ENCODE results near the gene SRSF3. TPM values are rescaled to one million over a fixed set of nuclear protein-coding genes. Genes with fewer than 3 reads are reported as not detected.
A peak's percentile ranks its signal among the peaks of the same experiment; 100 is the strongest.

Gene SRSF3
- polyA plus RNA-seq, 1 experiment: 423 TPM

DNA sequence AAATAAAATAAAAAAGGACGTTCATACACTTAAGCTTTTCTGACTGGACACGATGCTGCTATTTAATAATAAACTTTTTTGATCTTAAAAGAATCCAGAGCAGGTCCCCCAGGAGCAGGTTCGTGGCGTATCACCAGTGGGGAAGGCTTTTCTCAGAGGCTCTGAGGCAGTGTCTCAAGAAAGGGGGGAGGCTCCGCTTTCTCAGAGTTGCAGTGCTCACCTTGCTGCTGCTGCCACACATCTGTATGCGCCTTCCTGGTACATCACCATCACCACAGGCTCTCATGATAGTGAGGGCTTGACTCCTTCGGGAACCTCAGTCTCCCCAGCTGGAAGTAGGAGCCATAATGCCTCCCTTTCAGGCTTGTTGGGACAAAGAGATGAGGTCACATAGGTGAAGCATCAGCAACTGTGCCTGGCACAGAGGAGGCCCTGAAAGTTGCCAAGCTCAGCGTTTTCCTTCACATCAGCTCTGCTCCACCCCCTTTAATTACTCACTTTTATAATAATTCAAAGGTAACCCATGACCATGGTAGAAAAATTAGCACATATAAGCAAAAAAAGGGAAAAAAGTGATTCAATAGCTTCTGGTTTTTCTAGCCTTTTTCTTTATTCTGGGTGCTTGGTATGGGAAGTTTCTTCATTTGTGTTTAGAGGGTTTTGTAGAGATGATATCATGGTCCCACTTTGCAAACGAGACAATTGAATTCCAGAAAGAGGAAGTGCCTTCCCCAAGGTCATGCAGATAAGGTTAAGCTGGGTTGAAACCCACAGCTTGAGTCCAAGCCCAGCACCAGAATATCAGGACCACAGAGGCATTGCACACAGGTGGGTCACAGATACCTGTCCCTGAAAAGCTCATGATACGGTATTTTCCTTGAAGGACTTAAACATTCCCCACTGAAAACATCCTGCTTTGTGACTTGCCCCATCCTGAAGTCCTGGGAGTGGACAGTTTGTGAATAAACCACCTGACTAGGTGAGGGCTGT, 24.5 kb downstream of the SRSF3 start:
- DNase-seq (ENCODE audit: low read depth, low spot score): no peak
- Histone ChIP-seq H3K9me3 (ENCODE audit: control insufficient read depth, insufficient read depth, low read length) (no peaks in the 10 kb centered on the region), H3K27ac (ENCODE audit: low read depth, low read length) (no peak overlapping the region), H3K4me3 (ENCODE audit: low read depth, low read length) (no peak overlapping the region), H3K27me3 (ENCODE audit: control insufficient read depth, insufficient read depth, low read length) (no peaks in the 10 kb centered on the region)
- POLR2A ChIA-PET: no interaction called here
- TF ChIP-seq, protein P1, sequence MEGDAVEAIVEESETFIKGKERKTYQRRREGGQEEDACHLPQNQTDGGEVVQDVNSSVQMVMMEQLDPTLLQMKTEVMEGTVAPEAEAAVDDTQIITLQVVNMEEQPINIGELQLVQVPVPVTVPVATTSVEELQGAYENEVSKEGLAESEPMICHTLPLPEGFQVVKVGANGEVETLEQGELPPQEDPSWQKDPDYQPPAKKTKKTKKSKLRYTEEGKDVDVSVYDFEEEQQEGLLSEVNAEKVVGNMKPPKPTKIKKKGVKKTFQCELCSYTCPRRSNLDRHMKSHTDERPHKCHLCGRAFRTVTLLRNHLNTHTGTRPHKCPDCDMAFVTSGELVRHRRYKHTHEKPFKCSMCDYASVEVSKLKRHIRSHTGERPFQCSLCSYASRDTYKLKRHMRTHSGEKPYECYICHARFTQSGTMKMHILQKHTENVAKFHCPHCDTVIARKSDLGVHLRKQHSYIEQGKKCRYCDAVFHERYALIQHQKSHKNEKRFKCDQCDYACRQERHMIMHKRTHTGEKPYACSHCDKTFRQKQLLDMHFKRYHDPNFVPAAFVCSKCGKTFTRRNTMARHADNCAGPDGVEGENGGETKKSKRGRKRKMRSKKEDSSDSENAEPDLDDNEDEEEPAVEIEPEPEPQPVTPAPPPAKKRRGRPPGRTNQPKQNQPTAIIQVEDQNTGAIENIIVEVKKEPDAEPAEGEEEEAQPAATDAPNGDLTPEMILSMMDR (IDR thresholded peaks at IDR 0.05; ENCODE audit: low read depth, low read length): no peak
- CTCF ChIA-PET: interaction anchor here (0.6 to 1.9 kb wide), 3 partner anchors 62 to 141 kb away, joined by 3 to 15 read pairs (median 6); no protein-coding TSS in a partner anchor

DNA sequence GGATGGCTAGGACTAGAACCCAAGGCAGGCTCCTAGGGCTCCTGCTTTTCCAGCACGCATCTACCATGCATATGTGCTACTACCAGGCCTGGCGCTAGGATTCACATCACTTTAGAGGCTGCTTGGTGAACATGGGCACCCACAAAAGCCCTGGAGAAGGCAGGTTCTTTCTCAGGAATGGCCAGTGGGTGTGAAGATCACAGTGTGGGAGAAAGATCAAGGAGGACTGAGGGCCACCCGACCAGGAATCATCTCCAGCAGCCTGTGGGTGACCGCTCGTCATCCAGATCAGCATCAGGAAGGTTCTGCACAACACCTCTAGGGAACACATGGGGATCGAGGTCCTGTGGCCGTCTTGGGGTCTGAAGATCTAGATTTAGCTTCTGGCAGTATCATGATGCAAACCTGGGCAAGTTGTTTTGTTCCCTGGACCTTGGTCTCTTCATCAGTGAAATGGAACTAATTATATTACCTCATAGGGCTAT, 27.3 kb downstream of the SRSF3 start:
- TF ChIP-seq, protein P1 (IDR thresholded peaks at IDR 0.05; ENCODE audit: low read depth, low read length): no peak
- H3K4me3 ChIP-seq (ENCODE audit: low read depth, low read length): no peak overlapping the region
- no peaks in the 10 kb centered on the region for H3K9me3 ChIP-seq (ENCODE audit: control insufficient read depth, insufficient read depth, low read length)
- DNase-seq (ENCODE audit: low read depth, low spot score): no peak
- H3K27ac ChIP-seq (ENCODE audit: low read depth, low read length): no peak overlapping the region
- ChIA-PET POLR2A (no interaction called here), CTCF (interaction anchor here (0.9 kb wide), 1 partner anchor 138 kb away, joined by 3 read pairs; no protein-coding TSS in a partner anchor)
- no peaks in the 10 kb centered on the region for H3K27me3 ChIP-seq (ENCODE audit: control insufficient read depth, insufficient read depth, low read length)

- ChIA-PET POLR2A (no interaction called here), CTCF (interaction anchor here (0.6 to 3.8 kb wide), 12 partner anchors 8 to 136 kb away, joined by 3 to 40 read pairs (median 5); no protein-coding TSS in a partner anchor)
- Histone ChIP-seq H3K27ac (ENCODE audit: low read depth, low read length) (no peak overlapping the region), H3K9me3 (ENCODE audit: control insufficient read depth, insufficient read depth, low read length) (no peaks in the 10 kb centered on the region), H3K4me3 (ENCODE audit: low read depth, low read length) (no peak overlapping the region), H3K27me3 (ENCODE audit: control insufficient read depth, insufficient read depth, low read length) (no peaks in the 10 kb centered on the region)
- TF ChIP-seq, protein P1 (IDR thresholded peaks at IDR 0.05; ENCODE audit: low read depth, low read length): no peak
- DNase-seq (ENCODE audit: low read depth, low spot score): no peak
Observed at GRCh38 chr6:36622901-36623546, 28.9 kb downstream of the SRSF3 start.

GRCh38 chr6:36623547-36624459, 29.6 kb downstream of the SRSF3 start:
- CTCF ChIA-PET: interaction anchor here (0.6 to 3.8 kb wide), 18 partner anchors 8 to 229 kb away, joined by 3 to 40 read pairs (median 4); no protein-coding TSS in a partner anchor
- no peak overlapping the region for H3K4me3 ChIP-seq (ENCODE audit: low read depth, low read length)
- POLR2A ChIA-PET: interaction anchor here (2.9 kb wide), 1 partner anchor 55 kb away, joined by 34 read pairs; the partner anchor contains the start of gene CDKN1A
- H3K9me3 ChIP-seq (ENCODE audit: control insufficient read depth, insufficient read depth, low read length): no peaks in the 10 kb centered on the region
- DNase-seq (ENCODE audit: low read depth, low spot score): peak; percentile 56
- no peak overlapping the region for H3K27ac ChIP-seq (ENCODE audit: low read depth, low read length)
- TF ChIP-seq, protein P1 (IDR thresholded peaks at IDR 0.05; ENCODE audit: low read depth, low read length): peak; percentile 90
- no peaks in the 10 kb centered on the region for H3K27me3 ChIP-seq (ENCODE audit: control insufficient read depth, insufficient read depth, low read length)

Measured in AG04450 (cell line).